NCI-H128 (cell line): Measurements from ENCODE around the gene PNLIP.

ENCODE experiments used
- DNase-seq: peaks from one replicate; lab custom pipeline; 2025; ENCODE audit not compliant: unreplicated experiment; lab: John Stamatoyannopoulos, UW

Gene PNLIP

GRCh38 chr10:116545756-116546155 lies at the start of gene PNLIP:
PNLIP (plus strand) TSS chr10:116545931; CDS start chr10:116546093, 162 bp downstream.
- no peak for DNase-seq

- no peak for DNase-seq
These were observed 40.9 kb upstream of the PNLIP start for GRCh38 chr10:116504786-116505185.

DNA sequence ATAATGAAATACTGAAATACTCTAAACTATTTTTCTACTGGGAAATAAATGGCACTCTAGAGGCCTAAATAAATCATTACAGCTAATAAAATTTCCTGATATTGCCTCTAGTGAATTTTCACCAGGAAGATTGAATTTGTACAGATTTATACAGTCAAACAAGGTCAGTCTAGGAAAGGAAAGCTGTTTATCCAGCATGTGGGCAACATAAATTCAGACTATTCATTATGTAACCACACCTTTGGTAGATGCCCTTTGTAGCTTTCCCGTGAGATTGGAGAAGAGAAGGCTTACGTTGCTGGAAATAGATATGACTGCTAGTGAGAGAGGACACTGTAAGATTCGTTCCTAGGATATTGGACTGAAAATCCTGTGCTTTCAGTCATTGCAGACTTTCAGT lies 35.2 kb upstream of the PNLIP start:
- no peak for DNase-seq

- no peak for DNase-seq
These were observed 34.4 kb upstream of the PNLIP start for GRCh38 chr10:116511365-116511764.

DNA sequence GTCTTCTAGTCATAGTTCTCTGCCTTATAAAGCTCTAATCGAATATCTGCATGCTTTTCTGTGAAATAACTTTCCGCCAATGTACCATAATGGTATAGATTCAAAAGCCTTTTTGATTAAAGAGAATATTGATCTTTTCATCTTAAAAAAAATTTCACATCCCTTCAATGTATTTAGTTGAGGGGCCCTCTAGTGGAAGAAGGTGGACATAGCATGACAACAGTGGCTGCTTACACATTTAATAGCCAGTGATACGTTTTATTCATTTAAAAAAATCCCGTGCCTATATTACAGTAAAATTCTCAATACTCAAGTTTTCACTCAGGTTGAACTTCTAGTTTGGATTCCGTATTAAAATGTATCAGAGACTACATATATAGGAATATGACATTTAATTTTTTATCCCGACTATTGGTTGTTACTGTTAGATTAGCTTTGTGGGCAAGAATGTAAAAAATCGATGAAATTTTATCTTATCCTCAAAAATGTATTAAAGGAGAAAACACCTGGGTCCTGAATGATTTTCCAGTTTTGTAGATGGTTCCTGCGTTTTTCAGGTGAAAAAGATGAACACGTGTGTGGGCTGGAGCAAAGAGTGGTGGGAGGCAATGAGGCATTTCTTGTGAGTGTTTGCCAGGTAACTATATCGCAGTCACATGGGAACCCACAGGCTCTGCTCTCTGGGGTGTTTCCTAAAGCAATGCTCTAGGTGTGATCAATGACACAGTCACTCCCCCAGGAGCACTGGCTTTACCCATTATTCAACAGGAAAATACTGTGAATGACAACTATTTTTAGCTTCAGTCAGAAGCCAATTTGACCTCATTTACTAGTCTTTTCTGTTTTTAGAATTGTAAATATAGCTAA lies 24.1 kb upstream of the PNLIP start:
- DNase-seq: no peak

DNA sequence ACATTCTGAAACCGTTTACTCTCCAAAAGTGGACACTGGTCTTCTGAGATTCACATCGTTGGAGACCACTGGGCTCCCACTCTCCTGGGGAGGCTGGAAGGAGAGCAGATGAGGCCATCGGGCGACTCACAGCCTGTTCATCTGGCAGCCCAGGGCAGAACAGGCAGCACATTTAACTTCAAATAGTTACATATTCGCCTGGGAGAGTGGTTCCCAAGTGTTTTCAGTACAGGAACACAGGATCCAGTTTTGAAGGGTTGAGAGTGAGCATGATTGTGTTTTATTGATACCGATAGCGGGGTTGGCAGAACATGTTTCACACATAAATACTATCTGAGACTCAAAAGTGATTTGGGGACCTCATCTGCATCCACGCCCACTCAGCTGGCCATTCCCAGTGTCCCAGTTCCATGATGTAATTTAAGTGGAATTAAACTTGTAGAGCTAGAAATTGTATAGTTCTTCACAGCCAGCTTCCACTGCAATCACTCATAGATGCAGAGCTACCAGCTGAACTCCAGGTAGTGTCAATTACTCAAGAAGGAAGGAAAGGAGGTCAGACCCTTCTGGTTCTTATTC lies 22.8 kb upstream of the PNLIP start:
- no peak for DNase-seq

- no peak for DNase-seq
These were observed 21.0 kb upstream of the PNLIP start for GRCh38 chr10:116524736-116525135.

DNA sequence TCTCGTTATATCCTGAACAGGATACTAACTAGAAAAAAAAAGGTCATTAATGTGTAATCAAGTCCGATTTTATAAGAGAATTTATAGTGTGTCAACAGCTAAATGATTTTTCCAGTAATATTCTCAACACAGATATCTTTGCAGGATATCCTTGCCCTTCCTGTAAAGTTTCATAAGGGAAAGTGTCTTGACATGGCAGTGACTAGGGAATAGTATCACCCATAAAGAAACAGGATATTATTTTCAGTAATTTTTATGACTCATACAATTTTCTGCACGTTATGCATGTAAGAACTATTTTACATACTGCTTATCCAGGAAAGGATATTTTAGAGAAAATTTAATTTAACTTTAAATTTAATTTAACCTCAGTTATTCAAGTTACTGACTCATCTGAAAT lies 19.5 kb upstream of the PNLIP start:
- DNase-seq: no peak

DNA sequence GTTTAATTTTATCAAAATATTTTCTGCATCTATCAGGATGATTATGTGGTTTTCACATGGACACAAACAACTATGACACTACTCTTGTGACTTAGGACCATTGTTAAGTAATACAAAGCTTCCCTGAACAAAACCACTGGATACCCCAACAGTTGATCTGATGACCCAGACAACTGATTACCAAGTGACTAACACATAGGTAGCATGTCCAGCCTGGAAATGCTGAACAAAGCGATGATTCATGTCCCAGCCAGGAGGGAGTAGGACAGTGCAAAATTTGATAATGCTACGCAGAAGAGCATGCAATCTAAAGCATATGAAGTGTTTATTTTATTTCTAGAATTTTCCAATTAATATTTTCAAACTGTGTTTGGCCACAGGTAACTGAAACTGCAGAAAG lies 8.9 kb upstream of the PNLIP start:
- DNase-seq: no peak

DNA sequence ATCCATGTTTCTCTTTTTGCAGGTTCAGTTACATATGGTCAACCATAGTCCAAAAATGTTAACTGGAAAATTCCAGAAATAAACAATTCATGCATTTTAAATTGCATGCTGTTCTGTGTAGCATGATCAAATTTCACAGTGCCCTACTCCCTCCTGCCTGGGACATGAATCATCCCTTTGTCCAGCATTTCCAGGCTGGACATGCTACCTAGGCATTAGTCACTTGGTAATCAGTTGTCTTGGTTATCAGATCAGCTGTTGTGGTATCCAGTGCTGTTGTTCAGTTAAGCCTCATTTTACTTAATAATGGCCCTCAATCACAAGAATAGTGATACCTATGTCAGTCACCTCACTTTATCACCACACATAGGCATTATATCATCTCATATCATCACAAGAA lies 7.3 kb upstream of the PNLIP start:
- DNase-seq: no peak

DNA sequence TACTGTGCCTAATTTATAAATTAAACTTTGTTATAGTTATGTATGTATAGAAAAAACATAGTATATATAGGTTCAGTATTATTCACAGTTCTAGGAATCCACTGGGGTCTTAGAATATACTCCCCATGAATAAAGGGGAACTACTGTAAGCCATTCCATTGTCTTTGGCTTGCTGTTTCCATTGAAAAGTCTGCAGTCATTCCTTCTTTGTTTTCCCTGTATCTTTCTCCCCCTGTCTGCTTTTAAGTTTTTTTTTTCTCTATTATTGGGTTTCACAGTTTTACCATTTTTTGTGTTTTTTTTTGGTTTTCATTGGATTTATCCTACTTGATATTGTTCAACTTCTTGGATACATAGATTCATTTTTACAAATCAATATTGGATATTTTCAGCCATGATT lies 6.7 kb upstream of the PNLIP start:
- DNase-seq: no peak

DNA sequence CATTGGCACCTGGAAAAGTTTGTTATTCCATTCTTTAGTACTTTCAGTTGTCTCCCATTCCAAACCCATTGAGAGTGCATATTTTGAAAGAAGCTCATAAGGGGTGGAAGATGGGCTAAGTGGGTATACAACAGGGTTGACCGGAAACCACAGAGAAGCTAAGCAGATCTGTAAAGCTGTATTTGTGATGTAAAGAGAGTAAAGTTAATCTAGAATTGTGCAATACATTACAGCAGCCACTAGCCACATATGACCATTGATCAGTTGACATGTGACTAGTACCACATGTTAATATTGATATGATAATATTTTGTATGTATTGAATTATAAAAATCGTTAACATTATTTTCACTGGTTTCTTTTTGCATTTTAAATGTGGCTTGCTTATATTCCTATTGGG lies 4.9 kb upstream of the PNLIP start:
- DNase-seq: no peak

GRCh38 chr10:116542007-116542677 lies 3.6 kb upstream of the PNLIP start:
- DNase-seq: no peak

DNA sequence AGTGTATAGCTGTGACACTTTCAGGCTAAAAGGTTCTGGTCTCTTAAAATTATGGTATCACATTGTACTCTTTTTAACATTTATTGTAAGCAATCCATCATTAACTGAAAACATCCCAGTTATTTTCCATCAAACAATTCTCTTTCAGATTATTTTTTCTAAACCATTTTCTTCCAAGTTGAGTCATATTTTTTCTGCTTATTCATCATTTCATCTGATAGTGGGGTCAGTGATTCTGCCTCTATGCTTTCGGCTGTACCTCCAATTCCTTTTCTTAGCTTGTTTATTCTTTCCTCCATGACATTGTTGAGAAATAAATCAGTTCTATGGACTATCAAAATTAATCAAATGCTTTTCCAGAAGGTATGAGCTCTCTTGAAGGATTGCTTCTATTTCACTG lies 609 bp upstream of the PNLIP start:
- DNase-seq: no peak

DNA sequence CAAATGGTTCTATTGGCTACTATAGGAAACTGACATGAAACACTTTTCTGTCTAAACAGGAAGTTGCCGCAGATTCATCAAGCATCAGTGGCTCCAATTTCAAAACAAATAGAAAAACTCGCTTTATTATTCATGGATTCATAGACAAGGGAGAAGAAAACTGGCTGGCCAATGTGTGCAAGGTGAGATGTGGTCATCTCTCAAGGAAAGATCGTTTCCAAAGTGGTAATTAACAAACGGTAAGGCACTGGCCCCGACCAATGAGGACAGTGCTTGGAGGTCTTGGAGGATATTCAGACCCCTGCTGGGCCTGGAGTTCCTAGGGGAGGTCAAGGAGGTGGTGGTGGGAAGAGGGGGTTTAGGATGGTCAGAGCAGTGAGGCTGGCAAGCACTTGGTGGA lies 2.6 kb downstream of the PNLIP start:
- no peak for DNase-seq

GRCh38 chr10:116553378-116553980 lies 7.7 kb downstream of the PNLIP start:
- no peak for DNase-seq

- no peak for DNase-seq
These were observed 8.9 kb downstream of the PNLIP start for GRCh38 chr10:116554628-116555027.

GRCh38 chr10:116555880-116556279 lies 10.1 kb downstream of the PNLIP start:
- no peak for DNase-seq

- no peak for DNase-seq
These were observed 11.7 kb downstream of the PNLIP start for GRCh38 chr10:116557305-116557880.

- no peak for DNase-seq
These were observed 19.8 kb downstream of the PNLIP start for GRCh38 chr10:116565534-116565933.

DNA sequence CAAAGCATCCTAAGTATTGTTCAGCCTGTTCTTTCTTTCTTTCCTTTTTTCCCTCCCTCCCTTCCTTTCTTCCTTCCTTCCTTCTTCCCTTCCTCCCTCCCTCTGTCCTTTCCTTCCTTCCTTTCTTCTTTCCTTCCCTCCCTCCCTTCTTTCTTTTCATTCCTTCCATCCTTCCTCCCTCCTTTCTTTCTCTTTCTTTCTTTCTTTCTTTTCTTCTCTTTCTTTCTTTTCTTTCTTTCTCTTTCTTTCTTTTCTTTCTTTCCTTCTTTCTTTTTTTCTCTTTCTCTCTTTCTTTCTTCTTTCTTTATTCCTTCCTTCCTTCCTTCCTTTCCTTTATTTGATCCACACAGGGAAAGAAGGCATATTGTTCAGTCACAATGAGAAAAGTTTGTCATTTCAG lies 21.2 kb downstream of the PNLIP start:
- DNase-seq: no peak
